A549 (cell line): ENCODE results near the gene OSBPL3. TPM values are rescaled to one million over a fixed set of nuclear protein-coding genes. Genes with fewer than 3 reads are reported as not detected.

Source experiments
- ATAC-seq, 2 experiments: fragments of 200-7000 bp in 1 of 2; fragments of >200 bp in 1 of 2; cut with Nextera tagmentation in 1 of 2; cut with Tn5 transposase in 1 of 2; 3 replicates each; pipeline versions ENCODE4 v1.8.0 to v1.9.1; 2018 to 2020; ENCODE audit warnings: mild to moderate bottlenecking in 1 of 2, moderate library complexity in 1 of 2
- CTCF ChIA-PET: fragments of 300-600 bp; sonication (Branson Sonifier 250); formaldehyde crosslinking; extraction: SDS; loops from one replicate; lab custom pipeline; 2021; ENCODE audit warnings: antibody characterized with exemption, inconsistent platforms; lab: Yijun Ruan, JAX
- POLR2A ChIA-PET: fragments of 350-600 bp; formaldehyde crosslinking; extraction: SDS; loops from one replicate; lab custom pipeline; 2021; ENCODE audit warnings: antibody characterized with exemption, inconsistent platforms; lab: Yijun Ruan, JAX
- DNase-seq, 2 experiments: peaks; one replicate each; pipeline versions ENCODE4 v3.0.0 to v3.0.0-alpha.2; 2011 to 2016; ENCODE audit warnings: low read depth in 1 of 2, low spot score in 1 of 2
- FAIRE-seq: peaks from 2 replicates; lab custom pipeline; 2011; peaks lifted over from hg19 to GRCh38; lab: Jason Lieb, UNC
- H3K27ac ChIP-seq, 2 experiments: fragments of >200 bp; sonication (Bioruptor Twin); formaldehyde crosslinking; 3 replicates each; pipeline ENCODE4 v1.5.1; 2016 to 2017
- H3K4me1 ChIP-seq: fragments of >200 bp; sonication (Bioruptor Twin); formaldehyde crosslinking; 3 replicates; pipeline ENCODE4 v1.6.1; 2016
- H3K4me2 ChIP-seq: fragments of >200 bp; sonication (Bioruptor Twin); formaldehyde crosslinking; 3 replicates; pipeline ENCODE4 v1.6.1; 2016
- H3K4me3 ChIP-seq: fragments of >200 bp; sonication (Bioruptor Twin); formaldehyde crosslinking; 3 replicates; pipeline ENCODE4 v1.5.1; 2016
- H3K9me3 ChIP-seq: fragments of >200 bp; sonication (Bioruptor Twin); formaldehyde crosslinking; 3 replicates; pipeline ENCODE4 v1.6.1; 2016
- CBX2 ChIP-seq: fragments of 200-600 bp; sonication (generic); IDR thresholded peaks from 2 replicates; pipeline ENCODE4 v1.6.1; 2016; ENCODE audit warnings: low read depth, mild to moderate bottlenecking, borderline replicate concordance
- CHD2 ChIP-seq: fragments of 150-350 bp; IDR thresholded peaks from 2 replicates; pipeline ENCODE4 v1.6.1; 2014; ENCODE audit warnings: low read length; ENCODE audit not compliant: partially characterized antibody
- CHD4 ChIP-seq: fragments of 200-600 bp; sonication (generic); IDR thresholded peaks from 2 replicates; pipeline ENCODE4 v1.6.1; 2016; ENCODE audit warnings: antibody characterized with exemption, mild to moderate bottlenecking, borderline replicate concordance
- E2F6 ChIP-seq: IDR thresholded peaks from 2 replicates; pipeline ENCODE4 v1.6.1; 2012; ENCODE audit warnings: low read depth, borderline replicate concordance
- EHF ChIP-seq: fragments of 250-450 bp; sonication (Bioruptor Pico); IDR thresholded peaks from 2 replicates; pipeline ENCODE4 v1.5.0; 2020; ENCODE audit warnings: mild to moderate bottlenecking
- FOSL2 ChIP-seq, 2 experiments: fragments of 450-650 bp in 1 of 2; fragments of >200 bp in 1 of 2; sonication (Bioruptor Twin) in 1 of 2; formaldehyde crosslinking; IDR thresholded peaks; 2 replicates each; pipeline versions ENCODE4 v1.5.0 to v1.6.1; 2016 to 2020; ENCODE audit warnings: mild to moderate bottlenecking in 1 of 2, moderate library complexity in 1 of 2
- HDAC2 ChIP-seq: fragments of 200-600 bp; sonication (generic); IDR thresholded peaks from 2 replicates; pipeline ENCODE4 v1.6.1; 2016
- HOXA7 ChIP-seq: fragments of 250-450 bp; sonication (Bioruptor Pico); IDR thresholded peaks from 2 replicates; pipeline ENCODE4 v1.5.0; 2020; ENCODE audit warnings: mild to moderate bottlenecking, moderate library complexity
- HOXB13 ChIP-seq: fragments of 250-450 bp; sonication (Bioruptor Pico); IDR thresholded peaks from 2 replicates; pipeline ENCODE4 v1.5.0; 2020; ENCODE audit warnings: low read depth, mild to moderate bottlenecking, moderate library complexity
- JUNB ChIP-seq: fragments of >200 bp; sonication (Bioruptor Twin); formaldehyde crosslinking; IDR thresholded peaks from 2 replicates; pipeline ENCODE4 v1.6.1; 2016
- KDM1A ChIP-seq: fragments of 200-600 bp; sonication (generic); IDR thresholded peaks from 2 replicates; pipeline ENCODE4 v1.6.1; 2016; ENCODE audit warnings: low read depth, mild to moderate bottlenecking
- MAX ChIP-seq: IDR thresholded peaks from 2 replicates; pipeline ENCODE4 v1.6.1; 2012
- MYC ChIP-seq: IDR thresholded peaks from 2 replicates; pipeline ENCODE4 v1.6.1; 2012; ENCODE audit warnings: mild to moderate bottlenecking, inconsistent platforms, low read length, improper control_type of control experiment, borderline replicate concordance
- NPAS2 ChIP-seq: fragments of 250-450 bp; sonication (Bioruptor Pico); IDR thresholded peaks from 2 replicates; pipeline ENCODE4 v1.8.0; 2022; ENCODE audit warnings: mild to moderate bottlenecking, moderate library complexity, borderline replicate concordance
- POLR2AphosphoS2 ChIP-seq: conservative IDR thresholded peaks from 2 replicates; pipeline ENCODE4 v1.6.1; 2012; ENCODE audit warnings: low read length, improper control_type of control experiment, inconsistent platforms
- RAD21 ChIP-seq, 2 experiments: fragments of >200 bp in 1 of 2; sonication (Bioruptor Twin) in 1 of 2; formaldehyde crosslinking in 1 of 2; IDR thresholded peaks in 1 of 2; conservative IDR thresholded peaks in 1 of 2; 2 replicates in 1 of 2; 3 replicates in 1 of 2; pipeline ENCODE4 v1.6.1; 2012 to 2018; ENCODE audit warnings: inconsistent platforms in 1 of 2
- RARB ChIP-seq: fragments of 250-450 bp; sonication (Bioruptor Pico); IDR thresholded peaks from 2 replicates; pipeline ENCODE4 v1.8.0; 2021; ENCODE audit warnings: mild to moderate bottlenecking, moderate library complexity
- RNF2 ChIP-seq: fragments of 200-600 bp; sonication (generic); IDR thresholded peaks from 2 replicates; pipeline ENCODE4 v1.6.1; 2016; ENCODE audit warnings: low read depth, mild to moderate bottlenecking, antibody characterized with exemption, moderate library complexity, borderline replicate concordance
- SMC3 ChIP-seq: fragments of >200 bp; sonication (Bioruptor Twin); formaldehyde crosslinking; IDR thresholded peaks from 3 replicates; pipeline ENCODE4 v1.6.1; 2018; ENCODE audit warnings: inconsistent platforms
- TFCP2L1 ChIP-seq: fragments of 250-450 bp; sonication (Bioruptor Pico); IDR thresholded peaks from 2 replicates; pipeline ENCODE4 v1.5.0; 2021; ENCODE audit warnings: mild to moderate bottlenecking
- USF2 ChIP-seq: fragments of 450-650 bp; IDR thresholded peaks from 2 replicates; pipeline ENCODE4 v1.6.1; 2014; ENCODE audit warnings: antibody characterized with exemption
- ZNF302 ChIP-seq: fragments of 250-450 bp; sonication (Bioruptor Pico); IDR thresholded peaks from 2 replicates; pipeline ENCODE4 v1.9.0; 2021; ENCODE audit warnings: inconsistent platforms, mild to moderate bottlenecking, moderate library complexity
- ZSCAN20 ChIP-seq: fragments of 250-450 bp; sonication (Bioruptor Pico); IDR thresholded peaks from 2 replicates; pipeline ENCODE4 v1.8.0; 2022; ENCODE audit warnings: mild to moderate bottlenecking, moderate library complexity
- WGBS: methylation state at CpG from one replicate; pipeline ENCODE4 v1.1.6; 2017; ENCODE audit errors: missing lambda C conversion rate; 5-methylcytosine and 5-hydroxymethylcytosine counted together
- polyA plus RNA-seq, 4 experiments: library from polyadenylated mRNA; depleted of rRNA in 3 of 4; stranded (reverse); fragments of >200 nt; fragmentation: RNase III in 1 of 4; extraction: RNeasy Plus Mini Kit Qiagen cat#74134 plus additional on column Dnase treatment in 1 of 4; gene quantifications; 2 replicates in 3 of 4; 3 replicates in 1 of 4; pipeline ENCODE4 v1.2.3, GENCODE V29; 2011 to 2017
- TF ChIP-seq, protein P1 (sequence below): fragments of >200 bp; sonication (Bioruptor Twin); formaldehyde crosslinking; IDR thresholded peaks from 3 replicates; pipeline ENCODE4 v1.5.1; 2016
- TF ChIP-seq, protein P2 (sequence below): fragments of 250-450 bp; sonication (Bioruptor Pico); IDR thresholded peaks from 2 replicates; pipeline ENCODE4 v1.5.0; 2021; ENCODE audit warnings: mild to moderate bottlenecking, moderate library complexity, borderline replicate concordance

The OSBPL3 gene
- polyA plus RNA-seq, 2 of the 4 experiments (the other 2 are of a cell fraction) = 10.9 to 17.4 TPM

DNA sequence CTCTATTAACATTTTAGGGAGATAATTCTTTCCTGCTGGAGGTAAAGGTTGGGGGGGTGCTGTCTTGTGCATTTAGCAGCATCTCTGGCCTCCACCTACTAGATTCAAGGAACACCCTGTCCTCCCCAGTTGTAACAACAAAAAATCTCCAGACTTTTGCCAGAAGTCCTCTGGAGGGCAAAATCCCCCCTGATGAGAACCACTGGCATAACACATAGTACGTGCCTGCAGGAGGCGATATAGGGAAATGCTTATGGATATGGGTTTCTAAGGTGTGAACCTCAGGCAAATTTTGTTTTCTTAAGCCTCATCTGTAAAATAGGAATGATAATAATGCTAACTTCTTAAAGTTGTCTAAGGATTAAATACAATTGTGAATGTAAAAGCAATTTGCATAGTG lies 2.9 kb upstream of the OSBPL3 start:
- CTCF ChIA-PET = interaction anchor here (0.7 to 7.3 kb wide), 12 partner anchors 11 to 171 kb away, joined by 3 to 76 read pairs (median 6); no protein-coding TSS in a partner anchor
- no peak for FAIRE-seq
- peak in 1 of 2 experiments; percentile 45 for DNase-seq
- Histone ChIP-seq H3K27ac (no peak overlapping the region), H3K4me3 (no peak overlapping the region), H3K4me1 (peaks cover 15% of the 10 kb centered on the region; the same call in 2 of the 3 replicates), H3K9me3 (no peaks in the 10 kb centered on the region), H3K4me2 (no peak overlapping the region)
- 91% methylated on average over 2 of the region's 2 CpGs for WGBS
- POLR2A ChIA-PET = interaction anchor here (0.6 kb wide), 1 partner anchor 66 kb away, joined by 3 read pairs; no protein-coding TSS in a partner anchor
- ATAC-seq = no peak
- TF ChIP-seq TFCP2L1 (CRISPR knock-in tag) (no peak), POLR2AphosphoS2 (no peak), ZSCAN20 (no peak), SMC3 (0 out of 3 replicates have a peak, but pooled peaks have one; percentile 14), CBX2 (no peak), E2F6 (no peak), RAD21 (conservative IDR thresholded peaks at IDR 0.05 in 1 of 2, IDR thresholded peaks at IDR 0.05 in 1 of 2) (peak in 1 of 2 experiments; percentile 24; a peak in 1 of 5 replicates), HDAC2 (no peak), HOXB13 (CRISPR knock-in tag) (no peak), NPAS2 (CRISPR knock-in tag) (no peak), JUNB (no peak), CHD4 (no peak), ZNF302 (CRISPR knock-in tag) (no peak), FOSL2 (IDR thresholded peaks at IDR 0.05) (no peak), FOSL2 (CRISPR knock-in tag; IDR thresholded peaks at IDR 0.05) (no peak), HOXA7 (no peak), RARB (CRISPR knock-in tag) (no peak), RNF2 (no peak), KDM1A (no peak), EHF (CRISPR knock-in tag) (no peak)
- TF ChIP-seq, protein P1, sequence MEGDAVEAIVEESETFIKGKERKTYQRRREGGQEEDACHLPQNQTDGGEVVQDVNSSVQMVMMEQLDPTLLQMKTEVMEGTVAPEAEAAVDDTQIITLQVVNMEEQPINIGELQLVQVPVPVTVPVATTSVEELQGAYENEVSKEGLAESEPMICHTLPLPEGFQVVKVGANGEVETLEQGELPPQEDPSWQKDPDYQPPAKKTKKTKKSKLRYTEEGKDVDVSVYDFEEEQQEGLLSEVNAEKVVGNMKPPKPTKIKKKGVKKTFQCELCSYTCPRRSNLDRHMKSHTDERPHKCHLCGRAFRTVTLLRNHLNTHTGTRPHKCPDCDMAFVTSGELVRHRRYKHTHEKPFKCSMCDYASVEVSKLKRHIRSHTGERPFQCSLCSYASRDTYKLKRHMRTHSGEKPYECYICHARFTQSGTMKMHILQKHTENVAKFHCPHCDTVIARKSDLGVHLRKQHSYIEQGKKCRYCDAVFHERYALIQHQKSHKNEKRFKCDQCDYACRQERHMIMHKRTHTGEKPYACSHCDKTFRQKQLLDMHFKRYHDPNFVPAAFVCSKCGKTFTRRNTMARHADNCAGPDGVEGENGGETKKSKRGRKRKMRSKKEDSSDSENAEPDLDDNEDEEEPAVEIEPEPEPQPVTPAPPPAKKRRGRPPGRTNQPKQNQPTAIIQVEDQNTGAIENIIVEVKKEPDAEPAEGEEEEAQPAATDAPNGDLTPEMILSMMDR = peak; percentile 44

DNA sequence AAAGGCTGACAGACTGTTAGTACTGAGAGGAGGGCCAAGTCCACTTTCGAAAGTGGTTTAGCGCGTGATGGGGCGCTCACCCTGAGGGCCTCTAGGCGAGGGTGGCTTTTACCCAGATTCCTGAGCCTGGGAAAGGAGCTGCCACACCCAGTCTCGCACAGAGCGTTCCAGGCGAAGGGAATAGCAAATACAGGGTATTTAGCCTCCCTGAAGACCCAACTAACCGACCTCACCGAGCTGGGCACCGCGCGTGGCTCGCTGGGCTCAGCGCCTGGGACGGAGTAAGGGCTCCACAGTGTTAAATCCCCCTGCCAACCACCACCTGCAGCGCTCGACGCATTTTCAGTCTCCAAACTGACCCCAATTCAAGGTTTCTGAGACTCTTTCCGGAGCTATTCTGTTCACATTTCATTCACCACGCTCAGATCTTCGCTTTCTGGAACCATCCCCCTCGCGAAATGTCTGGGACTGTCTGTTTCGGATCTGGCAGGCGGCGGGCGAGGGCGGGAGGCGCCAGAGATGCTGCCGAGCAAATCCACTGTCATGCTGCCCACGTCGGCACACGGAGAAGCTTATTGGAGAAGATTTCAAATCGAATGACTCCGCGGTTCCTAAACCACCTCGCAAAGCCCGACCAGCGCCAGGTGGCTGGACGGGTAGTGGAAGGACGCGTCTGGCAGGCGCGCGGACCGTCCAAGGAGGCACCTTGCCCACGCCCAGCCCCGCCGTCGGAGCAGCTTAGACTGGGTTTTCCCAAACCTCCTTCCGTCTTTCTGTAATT lies 1.4 kb upstream of the OSBPL3 start:
- TF ChIP-seq MAX (peak; percentile 59), JUNB (no peak), ZNF302 (CRISPR knock-in tag) (no peak), USF2 (no peak), CHD2 (no peak), E2F6 (0 out of 2 replicates have a peak, but pooled peaks have one; percentile 38), MYC (no peak)
- TF ChIP-seq, protein P2, sequence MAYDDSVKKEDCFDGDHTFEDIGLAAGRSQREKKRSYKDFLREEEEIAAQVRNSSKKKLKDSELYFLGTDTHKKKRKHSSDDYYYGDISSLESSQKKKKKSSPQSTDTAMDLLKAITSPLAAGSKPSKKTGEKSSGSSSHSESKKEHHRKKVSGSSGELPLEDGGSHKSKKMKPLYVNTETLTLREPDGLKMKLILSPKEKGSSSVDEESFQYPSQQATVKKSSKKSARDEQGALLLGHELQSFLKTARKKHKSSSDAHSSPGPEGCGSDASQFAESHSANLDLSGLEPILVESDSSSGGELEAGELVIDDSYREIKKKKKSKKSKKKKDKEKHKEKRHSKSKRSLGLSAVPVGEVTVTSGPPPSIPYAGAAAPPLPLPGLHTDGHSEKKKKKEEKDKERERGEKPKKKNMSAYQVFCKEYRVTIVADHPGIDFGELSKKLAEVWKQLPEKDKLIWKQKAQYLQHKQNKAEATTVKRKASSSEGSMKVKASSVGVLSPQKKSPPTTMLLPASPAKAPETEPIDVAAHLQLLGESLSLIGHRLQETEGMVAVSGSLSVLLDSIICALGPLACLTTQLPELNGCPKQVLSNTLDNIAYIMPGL (CRISPR knock-in tag) = no peak
- TF ChIP-seq, all 56 proteins: peak for 2
- FAIRE-seq = no peak
- 31% methylated on average over 46 of the region's 52 CpGs for WGBS

More for the DNA sequence above, 1.4 kb upstream of the OSBPL3 start:
- ChIA-PET CTCF (interaction anchor here (0.5 to 7.3 kb wide), 19 partner anchors 9 to 178 kb away, joined by 3 to 76 read pairs (median 7); no protein-coding TSS in a partner anchor), POLR2A (interaction anchor here (1.1 kb wide), 1 partner anchor 152 kb away, joined by 3 read pairs; no protein-coding TSS in a partner anchor)
- peaks cover 15% of the 10 kb centered on the region; the same call in 2 of the 3 replicates for H3K4me1 ChIP-seq
- H3K27ac ChIP-seq = peak overlapping the region; percentile 59 to 90; a peak in 5 of 6 replicates
- peak overlapping the region; percentile 75 for H3K4me3 ChIP-seq
- H3K4me2 ChIP-seq = peak overlapping the region; percentile 83
- ATAC-seq = peak; percentile 6 to 15; a peak in 3 of 6 replicates
- DNase-seq = peak; percentile 19 to 48
- H3K9me3 ChIP-seq = no peaks in the 10 kb centered on the region
